Measurements from ENCODE around the gene HOXA11.

Gene HOXA11

GRCh38 chr7:27223941-27224575 lies 39.0 kb upstream of the HOXA11 start:
- no peaks in the 10 kb centered on the region for H3K9me3 ChIP-seq (ENCODE audit: insufficient read depth, low read length, severe bottlenecking)
- no peaks in the 10 kb centered on the region for H3K79me2 ChIP-seq (ENCODE audit: insufficient read depth, low read length)
- no peak overlapping the region for H2AFZ ChIP-seq (ENCODE audit: low read depth, low read length)
- no peak overlapping the region for H3K27ac ChIP-seq (ENCODE audit: low read length)
- TF ChIP-seq CTCF (IDR thresholded peaks at IDR 0.05; ENCODE audit: borderline replicate concordance, extremely low read depth, low read length, poor library complexity, severe bottlenecking) (no peak), EZH2 (IDR thresholded peaks at IDR 0.05; ENCODE audit: borderline replicate concordance, low read depth, low read length, severe bottlenecking) (no peak)
- no peak overlapping the region for H3K4me3 ChIP-seq (ENCODE audit: low read depth in 1 of 2, low read length in 2 of 2)
- no peak overlapping the region for H3K9ac ChIP-seq (ENCODE audit: low read depth, low read length)
- H3K4me1 ChIP-seq (ENCODE audit: insufficient read depth, low read length): no peaks in the 10 kb centered on the region
- H3K36me3 ChIP-seq (ENCODE audit: insufficient read depth, low read length): no peaks in the 10 kb centered on the region
- DNase-seq (no peak), ATAC-seq (ENCODE audit: insufficient read depth, low read depth) (no peak)
- no peaks in the 10 kb centered on the region for H4K20me1 ChIP-seq (ENCODE audit: insufficient read depth, low read length)
- peaks cover 7% of the 10 kb centered on the region for H3K27me3 ChIP-seq (ENCODE audit: insufficient read depth, low read length, poor library complexity)
- no peak overlapping the region for H3K4me2 ChIP-seq (ENCODE audit: insufficient read depth, low read length)

- Histone ChIP-seq H4K20me1 (ENCODE audit: insufficient read depth, low read length) (no peaks in the 10 kb centered on the region), H3K4me2 (ENCODE audit: insufficient read depth, low read length) (no peak overlapping the region), H3K4me1 (ENCODE audit: insufficient read depth, low read length) (no peaks in the 10 kb centered on the region), H3K4me3 (ENCODE audit: low read depth in 1 of 2, low read length in 2 of 2) (no peak overlapping the region), H2AFZ (ENCODE audit: low read depth, low read length) (no peak overlapping the region), H3K27me3 (ENCODE audit: insufficient read depth, low read length, poor library complexity) (peaks cover 7% of the 10 kb centered on the region), H3K36me3 (ENCODE audit: insufficient read depth, low read length) (no peaks in the 10 kb centered on the region), H3K27ac (ENCODE audit: low read length) (no peak overlapping the region), H3K9ac (ENCODE audit: low read depth, low read length) (no peak overlapping the region), H3K79me2 (ENCODE audit: insufficient read depth, low read length) (no peaks in the 10 kb centered on the region), H3K9me3 (ENCODE audit: insufficient read depth, low read length, severe bottlenecking) (no peaks in the 10 kb centered on the region)
- ATAC-seq (ENCODE audit: insufficient read depth, low read depth): no peak
- no peak for TF ChIP-seq EZH2 (IDR thresholded peaks at IDR 0.05; ENCODE audit: borderline replicate concordance, low read depth, low read length, severe bottlenecking)
- TF ChIP-seq CTCF (IDR thresholded peaks at IDR 0.05; ENCODE audit: borderline replicate concordance, extremely low read depth, low read length, poor library complexity, severe bottlenecking): no peak
- DNase-seq: no peak
Measured at GRCh38 chr7:27221201-27221797, 36.3 kb upstream of the HOXA11 start.

GRCh38 chr7:27220440-27220955 lies 35.5 kb upstream of the HOXA11 start:
- TF ChIP-seq CTCF (IDR thresholded peaks at IDR 0.05; ENCODE audit: borderline replicate concordance, extremely low read depth, low read length, poor library complexity, severe bottlenecking): no peak
- H3K4me2 ChIP-seq (ENCODE audit: insufficient read depth, low read length): no peak overlapping the region

More at GRCh38 chr7:27220440-27220955, 35.5 kb upstream of the HOXA11 start:
- H3K27ac ChIP-seq (ENCODE audit: low read length): no peak overlapping the region
- no peak overlapping the region for H2AFZ ChIP-seq (ENCODE audit: low read depth, low read length)
- H3K27me3 ChIP-seq (ENCODE audit: insufficient read depth, low read length, poor library complexity): peaks cover 7% of the 10 kb centered on the region
- no peaks in the 10 kb centered on the region for H3K9me3 ChIP-seq (ENCODE audit: insufficient read depth, low read length, severe bottlenecking)
- no peaks in the 10 kb centered on the region for H3K79me2 ChIP-seq (ENCODE audit: insufficient read depth, low read length)
- no peaks in the 10 kb centered on the region for H3K36me3 ChIP-seq (ENCODE audit: insufficient read depth, low read length)
- no peak overlapping the region for H3K9ac ChIP-seq (ENCODE audit: low read depth, low read length)
- no peaks in the 10 kb centered on the region for H4K20me1 ChIP-seq (ENCODE audit: insufficient read depth, low read length)
- no peak for DNase-seq
- no peak for ATAC-seq (ENCODE audit: insufficient read depth, low read depth)
- H3K4me3 ChIP-seq (ENCODE audit: low read depth in 1 of 2, low read length in 2 of 2): no peak overlapping the region
- no peaks in the 10 kb centered on the region for H3K4me1 ChIP-seq (ENCODE audit: insufficient read depth, low read length)

Data from DND-41 (cell line).